Measurements from ENCODE around the gene FGF18.
"Not testable (repeated sequence)": the region's sequence is repeated elsewhere in the genome, so short reads cannot be mapped to it uniquely, and the experiment has no call there.

Gene FGF18

GRCh38 chr5:171418982-171419687, at the start of gene FGF18:
Gene FGF18 (plus strand): TSS chr5:171419647. CDS start chr5:171420200, 553 bp downstream.
- Histone ChIP-seq H3K36me3 (peaks cover 0 to 5% (median 0%) of the 10 kb centered on the region in 3 donors), H3K4me3 (peak within 1 kb of the TSS; percentile 41 to 43), H3K27ac (peak within 1 kb of the TSS in 1 of 2 donors; percentile 10), H3K27me3 (no peaks in the 10 kb centered on the region), H3K4me1 (peaks cover 0 to 36% (median 23%) of the 10 kb centered on the region in 4 donors), H3K9me3 (no peaks in the 10 kb centered on the region)
- intact Hi-C loops (cut with DNase I; ENCODE audit: low total_unique reads), result loop anchor here (2.0 to 10.0 kb wide), 2 partner anchors 490 to 626 kb away; no protein-coding TSS in a partner anchor
- peak; percentile 48 to 74 for DNase-seq
- no peak for TF ChIP-seq CTCF (IDR thresholded peaks at IDR 0.05)

DNA sequence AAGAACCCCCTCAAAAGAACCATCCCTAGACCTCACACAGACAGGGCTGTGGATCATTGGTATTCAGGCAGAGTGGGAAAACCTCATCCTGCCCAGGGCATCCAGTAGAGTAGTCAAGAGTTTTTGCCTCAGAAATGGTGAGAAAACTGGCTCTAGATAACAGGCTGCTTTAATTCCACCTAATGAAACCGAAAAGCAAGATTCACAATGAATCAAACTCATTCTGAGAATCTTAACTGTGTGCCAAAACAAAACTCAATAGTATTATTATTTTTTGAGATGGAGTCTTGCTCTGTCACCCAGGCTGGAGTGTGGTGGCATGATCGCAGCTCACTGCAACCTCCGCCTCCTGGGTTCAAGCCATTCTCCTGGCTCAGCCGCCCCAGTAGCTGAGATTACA, 49.5 kb upstream of the FGF18 start:
- Histone ChIP-seq H3K27me3 (peaks cover 0 to 14% of the 10 kb centered on the region in 2 donors), H3K9me3 (no peaks in the 10 kb centered on the region), H3K4me1 (no peaks in the 10 kb centered on the region), H3K36me3 (no peaks in the 10 kb centered on the region), H3K27ac (no peak overlapping the region), H3K4me3 (no peak overlapping the region)
- no peak for DNase-seq
- TF ChIP-seq CTCF (IDR thresholded peaks at IDR 0.05), result no peak
- intact Hi-C loops (cut with DNase I; ENCODE audit: low total_unique reads), result no loop called here

- intact Hi-C loops (cut with DNase I; ENCODE audit: low total_unique reads); H3K9me3 ChIP-seq; H3K36me3 ChIP-seq; H3K4me3 ChIP-seq; H3K27ac ChIP-seq; H3K4me1 ChIP-seq; H3K27me3 ChIP-seq; DNase-seq: not testable (repeated sequence)
Measured at GRCh38 chr5:171370881-171371280, 48.6 kb upstream of the FGF18 start.

GRCh38 chr5:171371326-171371725, 48.1 kb upstream of the FGF18 start:
- H3K36me3 ChIP-seq, result no peaks in the 10 kb centered on the region
- intact Hi-C loops (cut with DNase I; ENCODE audit: low total_unique reads), result no loop called here
- no peak overlapping the region for H3K4me3 ChIP-seq
- DNase-seq, result no peak
- no peaks in the 10 kb centered on the region for H3K9me3 ChIP-seq
- peaks cover 0 to 8% of the 10 kb centered on the region in 2 donors for H3K27me3 ChIP-seq
- no peak overlapping the region for H3K27ac ChIP-seq
- no peak for TF ChIP-seq CTCF (IDR thresholded peaks at IDR 0.05)
- H3K4me1 ChIP-seq, result no peaks in the 10 kb centered on the region

- H3K4me3 ChIP-seq, result no peak overlapping the region
- DNase-seq, result no peak
- no peaks in the 10 kb centered on the region for H3K36me3 ChIP-seq
- H3K4me1 ChIP-seq, result no peaks in the 10 kb centered on the region
- intact Hi-C loops (cut with DNase I; ENCODE audit: low total_unique reads), result no loop called here
- TF ChIP-seq CTCF (IDR thresholded peaks at IDR 0.05), result no peak
- no peak overlapping the region for H3K27ac ChIP-seq
- no peaks in the 10 kb centered on the region for H3K27me3 ChIP-seq
- no peaks in the 10 kb centered on the region for H3K9me3 ChIP-seq
Measured at GRCh38 chr5:171379961-171380360, 39.5 kb upstream of the FGF18 start.

- H3K27me3 ChIP-seq; H3K27ac ChIP-seq; intact Hi-C loops (cut with DNase I; ENCODE audit: low total_unique reads); H3K4me3 ChIP-seq; H3K36me3 ChIP-seq; H3K9me3 ChIP-seq; DNase-seq: not testable (repeated sequence)
- peaks cover 0 to 11% (median 2%) of the 10 kb centered on the region in 4 donors for H3K4me1 ChIP-seq
Measured at GRCh38 chr5:171384416-171384815, 35.0 kb upstream of the FGF18 start.

- H3K9me3 ChIP-seq; H3K4me3 ChIP-seq; H3K36me3 ChIP-seq; DNase-seq; H3K27ac ChIP-seq; intact Hi-C loops (cut with DNase I; ENCODE audit: low total_unique reads); H3K27me3 ChIP-seq: not testable (repeated sequence)
- peaks cover 0 to 17% (median 5%) of the 10 kb centered on the region in 4 donors for H3K4me1 ChIP-seq
Measured at GRCh38 chr5:171384999-171385398, 34.4 kb upstream of the FGF18 start.

Data from tibial artery (tissue), 4 donors.